Mucosa of gallbladder (tissue), 1 donor: ENCODE results near the gene ATP5MC3. TPM values are rescaled to one million over a fixed set of nuclear protein-coding genes. Genes with fewer than 3 reads are reported as not detected.

Experiments used
- DNase-seq: peaks from one replicate; pipeline ENCODE4 v3.0.0-alpha.2; 2020; ENCODE audit warnings: low spot score
- total RNA-seq: library from RNA; stranded (reverse); gene quantifications from one replicate; pipeline ENCODE4 v1.2.1, GENCODE V29; 2021
- donor health status: DM: no; HTN: no; CAD: no.

The ATP5MC3 gene
- total RNA-seq, 1 donor from 2014 or later = 189 TPM

DNA sequence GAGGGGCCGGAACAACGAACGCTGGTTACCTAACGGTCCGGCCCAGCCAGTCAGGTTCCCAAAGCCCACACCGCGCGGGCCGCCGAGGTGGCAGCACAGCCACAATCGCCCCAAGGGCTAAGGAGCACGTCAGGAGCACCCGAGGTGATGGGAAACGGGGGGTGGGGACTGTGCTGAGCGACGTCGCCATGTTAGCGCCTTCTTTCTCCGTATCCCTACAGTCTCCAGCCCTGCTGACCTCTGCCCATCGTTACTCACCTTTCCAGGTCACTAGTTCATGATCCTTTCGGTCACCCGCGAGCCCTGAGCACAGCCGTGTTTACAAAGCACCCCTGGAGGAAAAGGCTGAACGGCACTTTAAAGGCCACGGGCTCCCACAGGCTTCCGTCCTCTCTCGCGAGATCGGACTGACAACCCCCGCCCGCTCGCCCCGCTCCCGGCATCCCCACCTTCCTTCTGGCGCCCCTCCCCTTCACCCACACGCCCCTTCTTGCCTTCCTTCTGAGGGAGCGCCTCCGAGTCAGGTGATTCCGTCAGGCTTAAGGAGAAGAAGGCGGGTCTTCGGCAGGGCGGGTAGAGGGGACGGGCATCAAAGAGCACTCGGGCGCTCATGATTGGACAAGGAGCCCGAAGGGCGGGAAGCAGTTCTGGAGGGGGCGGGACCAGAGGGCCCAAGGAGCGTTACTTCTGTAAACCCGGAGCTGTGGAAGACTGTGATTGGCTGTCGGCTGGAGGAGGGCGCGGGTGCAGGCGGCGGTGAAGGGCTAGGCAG, 13.5 kb downstream of the ATP5MC3 start, which contains the start of gene ATF2:
Gene ATF2, minus strand, starts transcription at position 412 of the 772 bp plus-strand sequence. CDS start 31,760 bp downstream, outside the sequence.
- DNase-seq = peak; percentile 99

GRCh38 chr2:175167076-175167791, 14.3 kb downstream of the ATP5MC3 start:
- no peak for DNase-seq

- no peak for DNase-seq
These were observed 15.2 kb downstream of the ATP5MC3 start for GRCh38 chr2:175166216-175166824.

- DNase-seq = no peak
These were observed 17.3 kb downstream of the ATP5MC3 start for GRCh38 chr2:175164235-175164634.

DNA sequence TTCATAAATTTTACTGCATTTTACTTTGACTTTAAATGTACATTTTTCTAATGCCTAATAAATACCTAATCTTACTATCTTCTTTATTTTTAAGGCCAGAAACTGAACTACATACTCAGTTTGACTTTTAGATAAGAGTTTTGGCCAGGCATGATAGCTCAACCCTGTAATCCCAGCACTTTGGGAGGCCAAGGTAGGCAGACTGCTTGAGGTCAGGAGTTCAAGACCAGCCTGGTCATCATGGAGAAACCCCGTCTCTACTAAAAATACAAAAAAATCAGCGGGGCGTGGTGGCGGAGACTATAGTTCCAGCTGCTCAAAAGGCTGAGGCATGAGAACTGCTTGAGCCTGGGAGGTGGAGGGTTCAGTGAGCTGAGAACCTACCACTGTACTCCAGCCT, 22.6 kb downstream of the ATP5MC3 start:
- DNase-seq = no peak

DNA sequence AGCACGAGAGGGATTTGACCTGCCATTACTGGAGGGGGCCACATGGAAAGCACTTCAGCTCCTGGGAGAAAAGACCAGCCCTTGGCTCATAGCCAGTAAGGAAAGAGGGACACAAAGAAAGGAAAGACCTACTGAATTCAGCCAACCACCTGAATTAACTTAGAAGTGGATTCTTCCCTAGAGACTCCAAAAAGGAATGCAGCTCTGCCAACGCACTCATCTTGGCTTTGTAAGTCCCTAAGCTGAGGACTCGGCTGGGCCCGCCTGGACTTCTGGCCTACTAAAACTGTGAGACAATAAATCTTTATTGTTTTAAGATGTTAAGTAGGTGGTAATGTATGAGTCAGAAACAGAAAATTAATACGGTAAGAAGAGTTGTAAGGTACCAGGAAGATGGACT, 25.0 kb downstream of the ATP5MC3 start:
- DNase-seq = no peak

GRCh38 chr2:175154661-175155082, 26.8 kb downstream of the ATP5MC3 start:
- DNase-seq = no peak

DNA sequence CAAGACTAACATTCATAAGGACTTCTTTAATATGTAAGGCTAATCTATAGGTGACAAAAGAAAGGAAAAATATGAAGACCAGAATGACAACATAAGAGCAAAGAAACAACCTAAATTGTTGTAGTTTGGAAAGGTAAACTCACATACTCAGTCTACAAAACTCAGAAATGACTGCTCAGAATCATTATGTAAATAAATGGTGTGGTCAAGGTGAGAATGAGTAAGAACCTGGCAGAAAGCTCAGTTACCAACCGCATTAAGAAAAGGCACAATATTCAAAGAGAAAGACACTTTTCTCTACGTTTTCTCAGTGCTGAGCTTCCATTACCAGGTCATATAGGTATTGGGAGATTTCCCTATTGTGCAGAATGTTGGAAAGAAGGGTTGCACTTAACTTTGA, 29.3 kb downstream of the ATP5MC3 start:
- no peak for DNase-seq

DNA sequence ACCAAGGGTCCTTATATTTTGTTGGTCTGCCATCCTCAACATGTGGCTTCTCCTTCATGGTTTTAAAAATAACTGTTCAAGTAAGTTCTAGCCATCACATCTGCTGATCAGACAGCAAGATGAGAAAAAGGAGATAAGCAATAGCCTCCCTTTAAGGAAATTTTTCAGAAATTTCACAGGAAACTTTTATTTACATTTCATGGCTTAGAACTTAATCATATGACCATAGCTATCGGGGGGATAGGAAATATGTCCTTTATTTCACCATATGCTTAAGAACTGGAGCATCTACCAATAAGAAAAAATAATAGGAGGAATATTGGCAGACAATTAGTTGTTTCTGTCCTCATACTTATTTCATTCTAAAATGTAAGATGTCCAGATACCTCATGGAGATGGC, 29.7 kb downstream of the ATP5MC3 start:
- no peak for DNase-seq

- DNase-seq = no peak
These were observed 34.3 kb downstream of the ATP5MC3 start for GRCh38 chr2:175147186-175147585.

DNA sequence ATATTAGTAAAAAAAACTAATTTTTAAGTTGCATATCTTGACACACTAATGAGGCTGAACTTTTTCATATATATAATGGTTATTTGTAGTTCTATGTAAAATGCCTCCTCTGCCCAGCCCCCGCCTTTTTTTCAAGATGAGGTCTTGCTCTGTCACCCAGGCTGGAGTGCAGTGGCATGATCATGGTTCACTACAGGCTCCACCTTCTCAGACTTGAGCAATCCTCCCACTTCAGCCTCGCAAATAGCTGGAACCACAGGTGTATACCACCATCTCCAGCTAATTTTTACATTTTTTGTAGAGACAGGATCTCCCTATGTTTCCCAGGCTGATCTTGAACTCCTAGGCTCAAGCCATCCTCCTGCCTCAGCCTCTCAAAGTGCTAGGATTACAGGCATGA, 37.8 kb downstream of the ATP5MC3 start:
- no peak for DNase-seq

GRCh38 chr2:175143191-175143590, 38.3 kb downstream of the ATP5MC3 start:
- DNase-seq = no peak

GRCh38 chr2:175140332-175140731, 41.2 kb downstream of the ATP5MC3 start:
- DNase-seq = no peak

GRCh38 chr2:175137793-175138192, 43.7 kb downstream of the ATP5MC3 start:
- no peak for DNase-seq

- DNase-seq = no peak
These were observed 44.9 kb downstream of the ATP5MC3 start for GRCh38 chr2:175136334-175137215.

GRCh38 chr2:175135862-175136261, 45.6 kb downstream of the ATP5MC3 start:
- DNase-seq = no peak

DNA sequence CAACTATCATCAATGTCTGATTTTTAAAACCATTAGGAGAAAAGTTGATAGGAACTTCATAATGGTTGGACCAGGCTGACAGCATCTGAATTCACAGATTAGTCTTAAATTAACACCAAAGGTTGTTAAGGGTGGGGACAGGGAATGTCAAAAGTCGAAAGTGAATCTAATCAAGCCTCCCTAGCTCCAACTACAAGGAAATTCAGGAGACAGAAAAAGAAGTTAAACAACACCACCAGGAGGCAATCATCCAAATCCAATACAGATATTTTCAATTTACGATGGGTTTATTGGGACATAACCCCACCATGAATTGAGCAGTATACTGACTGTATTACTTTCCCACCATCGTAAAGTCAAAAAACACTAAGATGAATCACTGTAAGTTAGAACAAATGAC, 46.3 kb downstream of the ATP5MC3 start:
- DNase-seq = no peak

DNA sequence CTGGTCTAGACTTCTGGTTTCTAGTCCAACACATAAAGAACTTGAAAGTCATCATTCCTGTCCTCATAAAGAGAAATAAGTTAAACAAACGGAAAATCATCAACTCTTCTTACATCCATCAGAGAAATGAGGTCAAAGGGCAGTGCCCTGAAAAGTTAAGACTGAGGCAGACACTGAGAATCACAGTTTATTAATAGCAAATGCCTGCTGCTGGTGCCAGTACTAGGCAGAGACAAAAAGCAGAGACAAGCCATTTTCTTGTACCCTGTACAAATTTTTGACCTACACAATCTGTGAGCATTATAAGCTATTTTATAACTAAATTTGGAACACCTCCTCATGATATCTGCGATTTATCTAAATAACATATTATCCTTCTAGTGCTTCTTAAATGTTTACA, 50.3 kb downstream of the ATP5MC3 start:
- DNase-seq = no peak

GRCh38 chr2:175126661-175127060, 54.8 kb downstream of the ATP5MC3 start:
- DNase-seq = no peak
